Endothelial cell of umbilical vein (primary cell): Measurements from ENCODE around the gene SCG2. TPM values are rescaled to one million over a fixed set of nuclear protein-coding genes. Genes with fewer than 3 reads are reported as not detected.

ENCODE experiments used
- BruUV-seq: library from RNA; stranded (reverse); fragments of 400-500 nt; replicated peaks from 2 replicates; lab custom pipeline; 2021; lab: Mats Ljungman, UMichigan
- CTCF ChIA-PET: fragments of 300-600, 350-600 bp; sonication (Branson Sonifier 250); formaldehyde crosslinking; loops from one replicate; lab custom pipeline; 2021; ENCODE audit warnings: antibody characterized with exemption, inconsistent platforms; lab: Charles Lee
- POLR2A ChIA-PET: fragments of 300-600, 350-600 bp; sonication (Branson Sonifier 250); formaldehyde crosslinking; loops from one replicate; lab custom pipeline; 2021; ENCODE audit warnings: antibody characterized with exemption, inconsistent platforms; lab: Charles Lee
- DNase-seq: peaks from one replicate; pipeline ENCODE4 v3.0.0-alpha.2; 2011; ENCODE audit warnings: low read depth, low spot score
- FAIRE-seq: peaks from 2 replicates; lab custom pipeline; 2011; peaks lifted over from hg19 to GRCh38; lab: Jason Lieb, UNC
- H2AFZ ChIP-seq: 2 replicates; pipeline ENCODE4 v1.6.0; 2012; ENCODE audit warnings: low read depth, low read length, control low read depth, inconsistent platforms
- H3K27ac ChIP-seq: 2 replicates; pipeline ENCODE4 v1.5.1; 2011; ENCODE audit warnings: low read depth, mild to moderate bottlenecking, control low read depth, low read length, moderate library complexity; ENCODE audit not compliant: insufficient read depth
- H3K27me3 ChIP-seq, 2 experiments: 2 replicates each; pipeline versions ENCODE4 v1.6.0 to v1.6.1; 2011; ENCODE audit warnings: low read length in 2 of 2, mixed read lengths in 1 of 2; ENCODE audit not compliant: control insufficient read depth in 2 of 2, insufficient read depth in 2 of 2
- H3K36me3 ChIP-seq, 2 experiments: 2 replicates in 1 of 2; 3 replicates in 1 of 2; pipeline ENCODE4 v1.5.1; 2011; ENCODE audit warnings: low read length in 2 of 2, mild to moderate bottlenecking in 1 of 2, moderate library complexity in 1 of 2; ENCODE audit not compliant: control insufficient read depth in 2 of 2, insufficient read depth in 2 of 2; ENCODE audit errors: extremely low read depth in 1 of 2
- H3K4me1 ChIP-seq: 3 replicates; pipeline ENCODE4 v1.5.1; 2011; ENCODE audit warnings: mild to moderate bottlenecking, low read length; ENCODE audit not compliant: control insufficient read depth, insufficient read depth; ENCODE audit errors: extremely low read depth
- H3K4me2 ChIP-seq: 2 replicates; pipeline ENCODE4 v1.6.1; 2011; ENCODE audit warnings: low read length, control low read depth, mixed read lengths; ENCODE audit not compliant: insufficient read depth
- H3K4me3 ChIP-seq, 3 experiments: fragments of 200-600 bp in 1 of 3; sonication (generic), shearing (Covaris generic) in 1 of 3; replicated peaks in 1 of 3; 2 replicates each; pipeline ENCODE4 v1.5.1; 2011 to 2016; ENCODE audit warnings: control low read depth in 3 of 3, low read length in 3 of 3, mild to moderate bottlenecking in 2 of 3, inconsistent platforms in 1 of 3, low read depth in 1 of 3, moderate library complexity in 1 of 3; ENCODE audit not compliant: insufficient read depth in 1 of 3
- H3K79me2 ChIP-seq: 2 replicates; pipeline ENCODE4 v1.6.0; 2012; ENCODE audit warnings: low read length, inconsistent platforms; ENCODE audit not compliant: control insufficient read depth, insufficient read depth
- H3K9ac ChIP-seq: replicated peaks from 2 replicates; pipeline ENCODE3; 2011; ENCODE audit warnings: low read length, control low read depth; ENCODE audit not compliant: insufficient read depth; ENCODE audit errors: extremely low read depth
- H3K9me1 ChIP-seq: replicated peaks from 3 replicates; pipeline ENCODE4 v1.6.0; 2011; ENCODE audit warnings: mild to moderate bottlenecking, low read length; ENCODE audit not compliant: control insufficient read depth, insufficient read depth; ENCODE audit errors: extremely low read depth
- H3K9me3 ChIP-seq: replicated peaks from 2 replicates; pipeline ENCODE4 v1.5.1; 2012; ENCODE audit warnings: low read length, inconsistent platforms; ENCODE audit not compliant: control insufficient read depth, insufficient read depth
- H4K20me1 ChIP-seq: replicated peaks from 2 replicates; pipeline ENCODE3; 2011; ENCODE audit warnings: mild to moderate bottlenecking, low read length; ENCODE audit not compliant: control insufficient read depth, insufficient read depth; ENCODE audit errors: extremely low read depth
- CTCF ChIP-seq, 2 donors: IDR thresholded peaks; 1 replicate in 1 of 2; 2 replicates in 1 of 2; pipeline ENCODE4 v1.5.1; 2011; ENCODE audit warnings: low read length in 2 of 2, mild to moderate bottlenecking in 2 of 2, moderate library complexity in 2 of 2, control low read depth in 1 of 2, inconsistent platforms in 1 of 2, low read depth in 1 of 2; ENCODE audit not compliant: insufficient read depth in 1 of 2; ENCODE audit errors: extremely low read depth in 1 of 2
- EZH2 ChIP-seq: IDR thresholded peaks from 2 replicates; pipeline ENCODE4 v1.6.1; 2012; ENCODE audit warnings: borderline replicate concordance, low read depth, mild to moderate bottlenecking, moderate library complexity, low read length, inconsistent platforms; ENCODE audit not compliant: severe bottlenecking
- FOS ChIP-seq: IDR thresholded peaks from 2 replicates; pipeline ENCODE4 v1.6.1; 2011; ENCODE audit warnings: mild to moderate bottlenecking, low read length, moderate library complexity, borderline replicate concordance; ENCODE audit not compliant: insufficient read depth
- GATA2 ChIP-seq: IDR thresholded peaks from 2 replicates; pipeline ENCODE4 v1.7.0; 2011; ENCODE audit warnings: low read depth, mild to moderate bottlenecking, moderate library complexity, mixed read lengths, low read length; ENCODE audit not compliant: insufficient read length, insufficient read depth
- JUN ChIP-seq: IDR thresholded peaks from 2 replicates; pipeline ENCODE4 v1.6.1; 2011; ENCODE audit warnings: borderline replicate concordance, low read depth; ENCODE audit not compliant: insufficient read length, insufficient read depth
- MYC ChIP-seq: IDR thresholded peaks from one replicate; pipeline ENCODE4 v1.6.1; 2011; ENCODE audit warnings: mild to moderate bottlenecking, low read depth, low read length
- POLR2A ChIP-seq: IDR thresholded peaks from 2 replicates; pipeline ENCODE4 v1.6.1; 2012; ENCODE audit warnings: low read depth, mild to moderate bottlenecking, control low read depth, low read length
- POLR2AphosphoS5 ChIP-seq: IDR thresholded peaks from 2 replicates; pipeline ENCODE4 v1.6.1; 2012; ENCODE audit warnings: low read depth, mild to moderate bottlenecking, control low read depth, low read length, moderate library complexity; ENCODE audit not compliant: insufficient read depth
- dilution Hi-C: fragments of 300-500 bp; cut with MboI; formaldehyde crosslinking; loops from one replicate; pipeline ENCODE4 v1.15.0; 2019; ENCODE audit warnings: low sequenced_read_pairs; ENCODE audit not compliant: extremely low pct_ligation_motif_present
- intact Hi-C: fragments of 100-400 bp; cut with micrococcal nuclease; formaldehyde crosslinking; loops from one replicate; pipeline ENCODE4 v1.10.0; 2022
- polyA plus RNA-seq, 4 experiments: library from polyadenylated mRNA; depleted of rRNA in 3 of 4; stranded (reverse) in 3 of 4; unstranded in 1 of 4; fragments of >200 nt; gene quantifications; 2 replicates each; pipeline versions ENCODE4 v1.2.1 to v1.2.3, GENCODE V29; 2011 to 2012; ENCODE audit warnings: missing spikeins in 1 of 4
- total RNA-seq: library from RNA; stranded (reverse); gene quantifications from 2 replicates; pipeline ENCODE4 v1.2.3, GENCODE V29; 2021
- TF ChIP-seq, protein P1 (sequence below): IDR thresholded peaks from 2 replicates; pipeline ENCODE4 v1.6.1; 2011; ENCODE audit not compliant: insufficient read depth, insufficient read length

Gene SCG2
- total and polyA plus RNA-seq, 2 donors (not counting 3 experiments of a cell fraction or from before 2014, with no cell fraction given): not detected

GRCh38 chr2:223606946-223607345 is 4.8 kb upstream of the SCG2 start:
- peaks cover 8 to 13% of the 10 kb centered on the region in 2 experiments for H3K27me3 ChIP-seq
- no peaks in the 10 kb centered on the region for H3K79me2 ChIP-seq
- POLR2A ChIA-PET: no interaction called here
- dilution Hi-C loops: no loop called here
- no peak for TF ChIP-seq FOS
- no peak for TF ChIP-seq MYC
- no peak for TF ChIP-seq CTCF (IDR thresholded peaks at IDR 0.05; ENCODE audit: extremely low read depth in 1 of 2, insufficient read depth in 1 of 2, low read depth in 1 of 2, low read length in 2 of 2)
- TF ChIP-seq POLR2AphosphoS5: no peak
- no peak for TF ChIP-seq POLR2A
- no peak for TF ChIP-seq JUN
- no peak for TF ChIP-seq GATA2
- TF ChIP-seq, protein P1, sequence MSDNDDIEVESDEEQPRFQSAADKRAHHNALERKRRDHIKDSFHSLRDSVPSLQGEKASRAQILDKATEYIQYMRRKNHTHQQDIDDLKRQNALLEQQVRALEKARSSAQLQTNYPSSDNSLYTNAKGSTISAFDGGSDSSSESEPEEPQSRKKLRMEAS: no peak
- no peak for TF ChIP-seq EZH2
- intact Hi-C loops: no loop called here
- FAIRE-seq (no peak), DNase-seq (no peak)
- H3K4me1 ChIP-seq: no peaks in the 10 kb centered on the region
- no peaks in the 10 kb centered on the region for H3K36me3 ChIP-seq
- H4K20me1 ChIP-seq: no peaks in the 10 kb centered on the region
- H3K9ac ChIP-seq: no peak overlapping the region
- CTCF ChIA-PET: no interaction called here
- BruUV-seq: no TSS peak
- H3K27ac ChIP-seq: no peak overlapping the region
- no peak overlapping the region for H3K4me2 ChIP-seq
- H3K4me3 ChIP-seq: no peak overlapping the region
- no peak overlapping the region for H2AFZ ChIP-seq
- no peaks in the 10 kb centered on the region for H3K9me3 ChIP-seq
- H3K9me1 ChIP-seq: no peaks in the 10 kb centered on the region
